Endometrial microvascular endothelial cells (primary cell): ENCODE data around the gene BTBD6. TPM values are rescaled to one million over a fixed set of nuclear protein-coding genes. Genes with fewer than 3 reads are reported as not detected.
"Not testable (repeated sequence)": the region's sequence is repeated elsewhere in the genome, so short reads cannot be mapped to it uniquely, and the experiment has no call there.

ENCODE experiments used
- in situ Hi-C: cut with HindIII; loops from 2 replicates; pipeline ENCODE4 v1.10.0; 2017; ENCODE audit warnings: low sequenced_read_pairs, low pct_unique_long_range_greater_than_20kb; ENCODE audit errors: inconsistent ontology term
- total RNA-seq: library from RNA; depleted of rRNA; stranded (reverse); fragments of >200 nt; gene quantifications from one replicate; pipeline ENCODE4 v1.2.3, GENCODE V29; 2015; ENCODE audit errors: inconsistent ontology term

The BTBD6 gene
- total RNA-seq, 1 donor from 2014 or later: 101 TPM

DNA sequence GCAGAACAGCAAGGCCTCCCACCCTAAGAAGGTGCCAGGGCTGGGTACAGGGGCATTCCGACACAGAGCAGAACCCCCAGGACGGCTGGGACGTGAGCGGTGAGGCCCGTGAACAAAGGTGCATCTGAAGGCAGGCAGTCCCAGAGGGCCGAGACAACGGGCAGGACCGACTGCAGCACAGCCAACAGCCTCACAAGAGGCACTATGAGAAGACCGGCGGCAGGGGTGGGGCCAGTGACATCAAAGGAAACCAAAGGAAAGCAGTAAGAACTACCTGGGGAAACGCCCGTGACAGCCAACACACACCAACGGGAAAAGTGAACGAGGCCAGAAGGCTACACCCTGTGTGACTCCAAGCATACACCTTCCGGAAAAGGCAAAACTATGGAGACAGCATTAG lies 9.1 kb downstream of the BTBD6 start:
- in situ Hi-C loops: no loop called here

DNA sequence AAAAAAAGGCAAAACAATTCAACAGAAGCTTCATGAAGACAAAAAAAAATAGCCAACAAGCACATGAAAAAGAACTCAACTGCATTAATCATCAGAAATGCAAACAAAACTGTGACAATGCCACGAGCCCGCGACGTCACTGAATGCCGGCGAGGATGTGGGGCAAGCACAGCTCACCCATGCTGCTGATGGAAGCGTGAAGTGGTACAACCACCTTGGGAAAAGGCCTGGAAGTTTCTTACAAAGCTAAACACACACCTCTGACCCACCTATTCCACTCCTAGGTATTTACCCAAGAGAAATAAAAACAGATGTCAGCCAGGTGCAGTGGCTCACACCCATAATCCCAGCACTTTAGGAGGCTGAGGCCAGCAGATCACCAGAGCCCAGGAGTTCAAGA lies 10.5 kb downstream of the BTBD6 start:
- in situ Hi-C loops: no loop called here

- in situ Hi-C loops: no loop called here
These were observed 12.6 kb downstream of the BTBD6 start for GRCh38 chr14:105260959-105261358.

GRCh38 chr14:105261781-105262180 lies 13.4 kb downstream of the BTBD6 start:
- in situ Hi-C loops: no loop called here

DNA sequence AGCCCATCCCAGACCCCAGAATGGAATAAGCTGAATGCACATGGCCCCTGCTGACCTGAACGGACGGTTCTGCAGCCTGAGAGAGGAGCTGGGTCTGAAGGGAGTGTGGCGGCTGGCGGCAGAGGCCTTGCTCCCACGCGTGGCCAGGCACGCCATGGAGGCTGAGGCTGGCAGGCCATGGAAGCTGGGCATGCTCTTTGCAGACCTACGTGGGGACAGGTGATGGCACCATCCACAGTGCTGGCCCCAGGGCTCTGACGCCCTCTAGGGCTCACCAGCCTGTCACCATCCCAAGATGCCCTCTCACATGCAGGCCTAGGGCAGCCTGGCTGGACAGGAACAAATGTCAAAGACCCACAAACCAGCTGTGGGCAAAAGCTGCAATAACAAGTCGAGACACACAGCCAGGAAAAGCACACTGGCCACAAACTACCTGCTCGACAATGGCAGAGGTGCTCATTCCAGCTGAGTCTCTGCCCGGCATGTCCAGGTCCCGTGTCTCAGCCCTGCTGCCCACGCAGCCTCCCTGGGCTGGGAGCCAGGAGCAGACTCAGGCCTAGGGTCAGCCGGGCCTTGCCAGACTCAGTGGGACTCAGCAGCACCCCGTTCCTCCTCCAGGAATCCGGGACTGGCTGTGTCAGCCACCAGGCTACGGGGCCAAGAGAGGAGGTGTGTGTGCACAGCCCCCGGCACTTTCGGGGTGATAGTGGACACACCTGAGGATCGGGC lies 19.7 kb downstream of the BTBD6 start:
- in situ Hi-C loops: no loop called here

DNA sequence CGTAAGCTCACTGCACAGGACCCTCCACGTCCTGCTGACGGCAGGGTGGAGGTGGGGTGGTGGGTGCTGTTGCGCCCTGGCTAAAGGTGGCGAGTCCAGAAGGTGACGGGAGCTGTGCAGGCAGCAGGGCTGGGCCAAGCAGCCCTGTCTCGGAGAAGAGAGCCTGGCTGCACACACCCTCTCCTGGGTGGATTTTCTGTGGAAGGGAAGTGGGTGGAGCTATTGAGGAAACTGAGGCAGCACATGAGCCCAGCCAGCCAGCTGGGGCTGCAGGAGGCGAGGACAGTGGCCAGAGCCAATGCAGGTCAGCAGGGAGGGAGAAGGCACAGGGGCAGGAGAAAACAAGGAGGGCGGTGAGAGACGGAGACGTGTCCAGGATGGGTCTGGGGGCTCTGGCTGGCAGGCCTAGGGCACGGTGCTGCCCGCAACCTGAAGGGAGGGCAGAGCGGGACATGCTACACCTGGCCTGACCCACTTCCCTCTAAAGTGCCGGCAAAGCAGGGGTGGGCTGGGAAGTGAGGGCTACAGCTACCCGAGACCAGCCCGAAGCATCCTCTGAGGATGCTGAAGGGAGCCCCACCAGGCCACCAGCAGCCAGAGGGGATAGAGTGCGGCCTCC lies 20.5 kb downstream of the BTBD6 start:
- in situ Hi-C loops: no loop called here

- in situ Hi-C loops: no loop called here
These were observed 21.1 kb downstream of the BTBD6 start for GRCh38 chr14:105269405-105269804.

GRCh38 chr14:105271224-105271890 lies 23.0 kb downstream of the BTBD6 start:
- in situ Hi-C loops: no loop called here

- in situ Hi-C loops: no loop called here
These were observed 24.3 kb downstream of the BTBD6 start for GRCh38 chr14:105272623-105273022.

GRCh38 chr14:105273062-105273461 lies 24.7 kb downstream of the BTBD6 start:
- in situ Hi-C loops: no loop called here

- in situ Hi-C loops: no loop called here
These were observed 26.3 kb downstream of the BTBD6 start for GRCh38 chr14:105274637-105275036.

GRCh38 chr14:105275267-105275946 lies 27.1 kb downstream of the BTBD6 start:
- in situ Hi-C loops: no loop called here

DNA sequence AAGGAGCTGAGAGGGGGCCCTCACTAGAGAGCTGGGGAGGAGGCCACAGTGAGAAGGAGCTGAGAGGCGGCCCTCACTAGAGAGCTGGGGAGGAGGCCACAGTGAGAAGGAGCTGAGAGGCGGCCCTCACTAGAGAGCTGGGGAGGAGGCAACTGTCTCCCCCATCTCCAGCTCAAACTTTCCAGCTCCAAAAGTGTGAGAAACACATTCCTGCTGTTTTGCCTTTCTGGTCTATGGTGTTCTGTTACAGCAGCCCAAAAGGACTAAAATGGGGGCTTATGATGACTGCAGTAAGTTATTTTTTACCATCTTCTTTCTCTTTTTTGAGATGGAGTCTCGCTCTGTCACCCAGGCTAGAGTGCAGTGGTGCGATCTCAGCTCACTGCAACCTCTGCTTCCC lies 29.1 kb downstream of the BTBD6 start:
- in situ Hi-C loops: not testable (repeated sequence)

DNA sequence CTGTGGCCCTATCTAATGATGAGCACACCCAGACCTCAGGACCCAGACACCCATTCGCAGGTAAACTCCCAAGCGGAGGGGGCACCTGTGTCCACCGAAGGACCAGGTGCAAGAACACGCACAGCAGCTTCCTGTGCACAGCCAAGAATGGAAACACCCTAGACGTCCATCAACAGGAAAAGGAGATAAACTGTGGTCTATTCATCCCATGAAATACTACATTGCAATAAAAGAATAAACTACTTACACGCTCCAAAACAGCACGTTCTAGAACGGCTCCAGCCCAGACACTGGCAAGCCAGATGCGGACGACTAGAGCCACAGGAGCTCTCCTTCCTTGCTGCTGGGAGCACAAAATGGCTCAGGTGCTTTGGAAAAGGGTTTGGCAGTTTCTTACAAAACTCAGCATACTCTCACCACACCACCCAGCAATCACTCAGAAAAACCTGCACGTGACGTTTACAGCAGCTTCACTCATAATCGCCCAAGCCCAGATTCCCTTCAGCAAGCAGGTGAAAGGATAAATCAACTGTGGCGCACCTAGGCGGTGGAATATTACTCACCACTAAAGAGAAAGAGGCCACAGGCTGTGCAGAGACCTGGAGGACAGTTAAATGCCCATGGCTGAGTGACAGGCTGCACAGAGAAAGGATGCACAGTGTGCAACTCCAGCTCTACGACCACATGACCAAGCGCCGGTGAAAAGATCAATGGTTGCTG lies 31.5 kb downstream of the BTBD6 start:
- in situ Hi-C loops: no loop called here

- in situ Hi-C loops: no loop called here
These were observed 32.2 kb downstream of the BTBD6 start for GRCh38 chr14:105280525-105280924.

DNA sequence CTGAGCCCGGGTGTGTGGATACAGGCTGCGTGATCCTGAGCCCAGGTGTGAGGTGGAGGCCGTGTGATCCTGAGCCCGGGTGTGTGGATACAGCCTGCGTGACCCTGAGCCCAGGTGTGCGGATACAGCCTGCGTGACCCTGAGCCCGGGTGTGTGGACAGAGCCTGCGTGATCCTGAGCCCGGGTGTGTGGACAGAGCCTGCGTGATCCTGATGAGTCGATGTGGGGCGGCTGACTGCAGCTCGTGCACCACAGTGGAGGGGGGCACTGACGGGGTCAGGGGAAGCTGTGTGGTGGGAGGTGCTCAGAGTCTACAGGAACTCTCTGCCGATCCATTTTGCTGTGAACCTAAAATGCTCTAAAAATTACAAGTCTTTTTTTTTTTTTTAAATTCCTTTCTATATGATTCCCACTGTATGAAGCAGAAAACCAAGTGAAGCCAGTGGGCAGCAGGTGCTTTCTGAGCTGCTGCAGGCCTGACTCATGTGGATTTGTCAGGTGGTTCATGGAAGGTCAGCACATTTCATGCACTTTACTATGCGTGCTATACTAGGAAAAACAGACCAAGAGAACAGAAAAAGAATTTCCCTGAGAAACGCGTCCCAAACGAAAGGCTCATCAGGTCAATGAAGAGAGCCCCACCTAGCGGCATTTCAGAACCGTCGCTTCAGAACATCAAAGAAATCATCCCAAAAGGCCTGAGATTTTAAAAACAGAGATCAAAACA lies 33.2 kb downstream of the BTBD6 start:
- in situ Hi-C loops: no loop called here

- in situ Hi-C loops: no loop called here
These were observed 33.9 kb downstream of the BTBD6 start for GRCh38 chr14:105282098-105282725.

DNA sequence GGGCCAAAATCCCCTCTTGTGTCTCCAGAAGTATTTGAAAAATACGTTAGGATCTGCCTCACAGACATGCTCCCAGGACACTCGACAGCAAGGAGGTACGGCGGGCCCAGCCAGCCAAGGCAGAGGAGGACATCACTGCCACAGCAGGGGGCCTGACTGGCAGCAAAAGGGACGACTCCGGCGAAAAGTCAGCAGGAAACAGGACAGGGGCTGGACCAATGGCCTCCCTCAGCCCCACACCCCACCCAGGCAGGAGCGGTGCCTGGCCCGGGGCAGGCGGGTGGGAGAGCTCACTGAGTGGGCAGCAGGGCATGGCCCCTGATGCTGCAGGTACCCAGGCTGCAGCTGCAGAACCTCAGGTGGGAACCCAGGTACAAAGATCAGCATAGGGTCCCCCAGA lies 34.7 kb downstream of the BTBD6 start:
- in situ Hi-C loops: no loop called here
